ENCODE results near the gene GAPVD1. TPM values are rescaled to one million over a fixed set of nuclear protein-coding genes. Genes with fewer than 3 reads are reported as not detected.

The GAPVD1 gene
- total RNA-seq, 1 donor from 2014 or later = 70.6 TPM

DNA sequence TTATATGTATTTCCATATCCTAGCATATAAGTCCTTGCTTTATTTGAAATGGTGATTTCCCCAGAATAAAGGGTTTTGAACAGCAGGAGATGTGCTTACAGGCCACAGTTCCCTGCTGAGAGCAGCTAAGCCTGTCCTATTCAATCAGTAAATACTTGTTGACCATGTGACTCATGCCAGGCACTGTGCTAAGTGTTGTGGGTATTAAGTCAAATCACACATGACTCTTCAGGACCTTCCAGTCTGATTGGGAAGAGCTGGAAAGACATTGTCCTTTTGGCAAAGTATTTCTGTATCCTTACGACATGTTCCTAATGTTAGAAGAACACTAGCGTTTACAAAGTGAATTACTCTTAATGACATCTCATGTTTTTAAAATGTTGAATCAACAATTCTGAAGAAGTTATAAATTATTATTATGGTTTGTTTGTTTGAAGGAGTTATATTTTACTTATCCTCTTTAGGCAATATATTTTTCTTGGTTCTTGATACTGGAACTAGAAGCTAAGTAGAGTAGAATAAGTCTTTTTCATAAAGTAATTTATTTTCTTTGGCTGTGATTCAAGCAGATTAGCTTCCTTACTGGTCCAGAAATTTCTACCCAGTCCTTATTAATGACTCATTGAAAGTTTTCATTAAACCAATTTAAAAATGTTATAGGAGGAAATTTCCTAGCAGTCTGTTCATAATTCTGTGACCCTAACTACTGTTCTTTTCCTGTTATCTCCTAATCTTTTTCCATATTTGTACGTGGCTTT lies 82.1 kb downstream of the GAPVD1 start:
- H3K27me3 ChIP-seq (ENCODE audit: low read depth) = no peaks in the 10 kb centered on the region
- intact Hi-C loops (cut with DNase I) = no loop called here
- no peak for DNase-seq
- peak; percentile 66 to 86 for ATAC-seq
- H3K4me1 ChIP-seq = peaks cover 16% of the 10 kb centered on the region
- H3K36me3 ChIP-seq = peaks cover 88% of the 10 kb centered on the region
- no peak overlapping the region for H3K4me3 ChIP-seq
- no peak overlapping the region for H3K27ac ChIP-seq
- TF ChIP-seq, protein P1, sequence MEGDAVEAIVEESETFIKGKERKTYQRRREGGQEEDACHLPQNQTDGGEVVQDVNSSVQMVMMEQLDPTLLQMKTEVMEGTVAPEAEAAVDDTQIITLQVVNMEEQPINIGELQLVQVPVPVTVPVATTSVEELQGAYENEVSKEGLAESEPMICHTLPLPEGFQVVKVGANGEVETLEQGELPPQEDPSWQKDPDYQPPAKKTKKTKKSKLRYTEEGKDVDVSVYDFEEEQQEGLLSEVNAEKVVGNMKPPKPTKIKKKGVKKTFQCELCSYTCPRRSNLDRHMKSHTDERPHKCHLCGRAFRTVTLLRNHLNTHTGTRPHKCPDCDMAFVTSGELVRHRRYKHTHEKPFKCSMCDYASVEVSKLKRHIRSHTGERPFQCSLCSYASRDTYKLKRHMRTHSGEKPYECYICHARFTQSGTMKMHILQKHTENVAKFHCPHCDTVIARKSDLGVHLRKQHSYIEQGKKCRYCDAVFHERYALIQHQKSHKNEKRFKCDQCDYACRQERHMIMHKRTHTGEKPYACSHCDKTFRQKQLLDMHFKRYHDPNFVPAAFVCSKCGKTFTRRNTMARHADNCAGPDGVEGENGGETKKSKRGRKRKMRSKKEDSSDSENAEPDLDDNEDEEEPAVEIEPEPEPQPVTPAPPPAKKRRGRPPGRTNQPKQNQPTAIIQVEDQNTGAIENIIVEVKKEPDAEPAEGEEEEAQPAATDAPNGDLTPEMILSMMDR (IDR thresholded peaks at IDR 0.05) = no peak
- H3K9me3 ChIP-seq = no peaks in the 10 kb centered on the region

DNA sequence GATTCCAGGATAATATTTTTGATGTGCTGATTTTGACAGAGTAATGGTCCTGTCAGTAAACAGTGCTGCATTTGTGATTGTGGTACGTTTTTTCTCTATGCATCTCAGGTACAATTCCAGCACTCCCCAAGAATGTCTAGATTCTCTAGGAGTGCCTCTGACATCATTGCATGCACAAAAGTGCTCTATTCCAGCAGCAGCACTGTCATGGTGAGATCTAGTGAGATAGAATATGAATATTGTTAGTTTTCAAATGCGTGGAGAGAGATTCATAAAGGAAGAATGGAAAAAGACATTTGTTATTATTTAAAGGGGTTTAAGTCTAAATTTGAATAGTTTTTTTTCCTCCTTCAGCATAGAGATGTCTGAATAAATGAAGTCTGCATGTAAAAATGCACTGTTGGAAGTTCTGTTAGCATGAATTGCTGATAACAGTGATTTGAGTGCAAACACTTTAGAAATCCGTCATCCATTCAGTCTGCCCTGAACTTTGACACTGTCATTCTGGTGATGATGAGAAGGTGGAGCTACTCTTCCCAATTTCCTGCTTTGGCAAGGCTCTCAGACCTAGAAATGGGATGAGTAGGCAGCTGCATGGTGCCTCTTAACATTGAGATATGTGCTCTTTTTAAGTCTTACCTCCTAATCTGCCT lies 84.6 kb downstream of the GAPVD1 start:
- no peaks in the 10 kb centered on the region for H3K27me3 ChIP-seq (ENCODE audit: low read depth)
- DNase-seq = no peak
- H3K36me3 ChIP-seq = peaks cover 90% of the 10 kb centered on the region
- no peak overlapping the region for H3K27ac ChIP-seq
- intact Hi-C loops (cut with DNase I) = no loop called here
- TF ChIP-seq, protein P1 (IDR thresholded peaks at IDR 0.05) = no peak
- H3K9me3 ChIP-seq = no peaks in the 10 kb centered on the region
- no peak overlapping the region for H3K4me3 ChIP-seq
- peaks cover 16% of the 10 kb centered on the region for H3K4me1 ChIP-seq
- no peak for ATAC-seq

DNA sequence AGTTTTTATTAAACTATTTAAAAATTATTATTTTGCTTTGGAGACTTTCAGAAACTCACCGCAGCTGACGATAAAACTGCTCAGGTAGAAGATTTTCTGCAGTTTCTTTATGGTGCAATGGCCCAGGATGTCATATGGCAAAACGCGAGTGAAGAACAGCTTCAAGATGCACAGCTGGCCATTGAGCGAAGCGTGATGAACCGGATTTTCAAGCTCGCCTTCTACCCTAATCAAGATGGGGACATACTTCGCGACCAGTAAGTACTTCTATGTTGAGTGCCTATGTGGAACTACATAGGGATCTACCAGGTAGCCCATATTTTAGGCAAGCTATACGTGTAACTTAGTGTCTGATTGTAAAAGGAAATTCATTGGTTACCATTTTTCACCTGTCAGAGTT lies 94.0 kb downstream of the GAPVD1 start:
- TF ChIP-seq, protein P1 (IDR thresholded peaks at IDR 0.05) = no peak
- H3K27me3 ChIP-seq (ENCODE audit: low read depth) = no peaks in the 10 kb centered on the region

DNA sequence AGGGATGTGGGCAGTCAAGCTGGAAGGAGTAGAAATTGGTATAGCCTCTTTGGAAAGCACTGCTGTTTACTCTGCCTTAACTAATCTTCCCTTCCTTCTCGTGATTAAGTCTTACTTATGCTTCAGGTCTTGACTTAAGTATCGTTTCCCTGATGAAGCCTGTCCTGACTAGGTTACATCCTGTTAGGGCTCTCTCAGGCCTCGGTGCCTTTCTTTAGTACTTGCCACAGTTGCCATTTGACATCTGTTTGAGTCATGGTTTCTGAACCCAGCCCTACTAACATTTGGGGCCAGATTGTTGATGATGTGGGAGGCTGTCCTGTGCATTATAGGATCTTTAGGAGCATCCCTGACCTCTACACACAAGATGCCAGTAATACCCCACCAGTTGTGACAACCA lies 94.4 kb downstream of the GAPVD1 start:
- peaks cover 100% of the 10 kb centered on the region for H3K36me3 ChIP-seq

More for the DNA sequence above, 94.0 kb downstream of the GAPVD1 start:
- Histone ChIP-seq H3K4me3 (no peak overlapping the region), H3K9me3 (no peaks in the 10 kb centered on the region), H3K4me1 (no peaks in the 10 kb centered on the region), H3K36me3 (peaks cover 100% of the 10 kb centered on the region), H3K27ac (no peak overlapping the region)
- no peak for ATAC-seq
- DNase-seq = no peak
- intact Hi-C loops (cut with DNase I) = no loop called here

DNA sequence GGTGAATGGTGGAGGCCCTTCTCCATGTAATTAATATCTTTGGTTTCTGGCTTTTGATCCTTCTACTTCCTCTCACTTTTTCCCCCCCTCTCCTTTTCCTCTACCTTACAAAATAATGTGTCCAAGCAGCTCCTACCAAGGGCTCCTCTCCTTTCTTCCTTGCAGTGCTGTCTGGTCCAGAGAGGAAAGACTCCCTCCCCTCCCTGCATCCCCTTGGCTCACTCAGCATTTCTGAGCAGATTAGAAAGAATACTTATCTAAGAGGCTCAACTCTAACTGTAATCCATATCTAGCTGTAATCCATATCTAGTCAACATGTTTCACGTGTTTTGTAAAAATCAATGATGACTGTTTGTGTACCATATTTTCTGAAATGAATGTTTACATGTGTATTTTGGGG lies 97.4 kb downstream of the GAPVD1 start:
- no peaks in the 10 kb centered on the region for H3K27me3 ChIP-seq (ENCODE audit: low read depth)
- peaks cover 100% of the 10 kb centered on the region for H3K36me3 ChIP-seq

More for the DNA sequence above, 94.4 kb downstream of the GAPVD1 start:
- intact Hi-C loops (cut with DNase I) = no loop called here
- no peak overlapping the region for H3K27ac ChIP-seq
- no peaks in the 10 kb centered on the region for H3K9me3 ChIP-seq
- ATAC-seq (no peak), DNase-seq (no peak)
- no peaks in the 10 kb centered on the region for H3K4me1 ChIP-seq
- TF ChIP-seq, protein P1 (IDR thresholded peaks at IDR 0.05) = no peak
- no peak overlapping the region for H3K4me3 ChIP-seq
- no peaks in the 10 kb centered on the region for H3K27me3 ChIP-seq (ENCODE audit: low read depth)

More for the DNA sequence above, 97.4 kb downstream of the GAPVD1 start:
- intact Hi-C loops (cut with DNase I) = no loop called here
- no peak overlapping the region for H3K4me3 ChIP-seq
- ATAC-seq (no peak), DNase-seq (no peak)
- H3K4me1 ChIP-seq = no peaks in the 10 kb centered on the region
- H3K27ac ChIP-seq = no peak overlapping the region
- TF ChIP-seq, protein P1 (IDR thresholded peaks at IDR 0.05) = no peak
- H3K9me3 ChIP-seq = no peaks in the 10 kb centered on the region

Measured in lower lobe of right lung (tissue), 2 donors.